ENCODE results near the gene SPATA31D3.
"Not testable (repeated sequence)": the region's sequence is repeated elsewhere in the genome, so short reads cannot be mapped to it uniquely, and the experiment has no call there.

Gene SPATA31D3

GRCh38 chr9:81943393-81943792 lies at the start of gene SPATA31D3:
TSS of gene SPATA31D3 (plus strand) at chr9:81943500. CDS start at chr9:81943586, 86 bp downstream.
- DNase-seq: not testable (repeated sequence)

- DNase-seq: no peak
Observed at GRCh38 chr9:81893929-81894328, 49.4 kb upstream of the SPATA31D3 start.

GRCh38 chr9:81894891-81895290 lies 48.4 kb upstream of the SPATA31D3 start:
- no peak for DNase-seq

GRCh38 chr9:81896070-81896469 lies 47.2 kb upstream of the SPATA31D3 start:
- no peak for DNase-seq

GRCh38 chr9:81898851-81899250 lies 44.4 kb upstream of the SPATA31D3 start:
- DNase-seq: no peak

GRCh38 chr9:81902196-81902595 lies 41.1 kb upstream of the SPATA31D3 start:
- no peak for DNase-seq

- no peak for DNase-seq
Observed at GRCh38 chr9:81902626-81903025, 40.7 kb upstream of the SPATA31D3 start.

- DNase-seq: no peak
Observed at GRCh38 chr9:81906671-81907070, 36.6 kb upstream of the SPATA31D3 start.

GRCh38 chr9:81912135-81912534 lies 31.2 kb upstream of the SPATA31D3 start:
- no peak for DNase-seq

- no peak for DNase-seq
Observed at GRCh38 chr9:81915801-81916505, 27.3 kb upstream of the SPATA31D3 start.

GRCh38 chr9:81918507-81918906 lies 24.8 kb upstream of the SPATA31D3 start:
- DNase-seq: not testable (repeated sequence)

GRCh38 chr9:81928305-81928704 lies 15.0 kb upstream of the SPATA31D3 start, which contains the start of gene SPATA31D4:
TSS of gene SPATA31D4 (plus strand) at chr9:81928428. CDS start at chr9:81928514, 86 bp downstream.
- not testable (repeated sequence) for DNase-seq

- DNase-seq: not testable (repeated sequence)
Observed at GRCh38 chr9:81930147-81930546, 13.2 kb upstream of the SPATA31D3 start.

GRCh38 chr9:81933547-81933946 lies 9.8 kb upstream of the SPATA31D3 start:
- not testable (repeated sequence) for DNase-seq

GRCh38 chr9:81948650-81949049 lies 5.3 kb downstream of the SPATA31D3 start:
- not testable (repeated sequence) for DNase-seq

GRCh38 chr9:81953096-81953495 lies 9.8 kb downstream of the SPATA31D3 start:
- no peak for DNase-seq

- DNase-seq: no peak
Observed at GRCh38 chr9:81955625-81956024, 12.3 kb downstream of the SPATA31D3 start.

GRCh38 chr9:81964218-81965171 lies 21.2 kb downstream of the SPATA31D3 start:
- DNase-seq: no peak

- DNase-seq: no peak
Observed at GRCh38 chr9:81968026-81968425, 24.7 kb downstream of the SPATA31D3 start.

- DNase-seq: no peak
Observed at GRCh38 chr9:81969971-81970370, 26.7 kb downstream of the SPATA31D3 start.

GRCh38 chr9:81971727-81972126 lies 28.4 kb downstream of the SPATA31D3 start:
- no peak for DNase-seq

- DNase-seq: no peak
Observed at GRCh38 chr9:81974764-81975163, 31.5 kb downstream of the SPATA31D3 start.

- DNase-seq: no peak
Observed at GRCh38 chr9:81976351-81976750, 33.1 kb downstream of the SPATA31D3 start.

- no peak for DNase-seq
Observed at GRCh38 chr9:81979196-81979595, 35.9 kb downstream of the SPATA31D3 start.
